RCC 7860 (cell line): ENCODE data around the gene EPHA6.
"Not testable (repeated sequence)": the region's sequence is repeated elsewhere in the genome, so short reads cannot be mapped to it uniquely, and the experiment has no call there.

Experiments
- DNase-seq: peaks from one replicate; pipeline ENCODE4 v3.0.0-alpha.2; 2015; ENCODE audit warnings: low spot score
- FAIRE-seq: peaks from 2 replicates; lab custom pipeline; 2012; peaks lifted over from hg19 to GRCh38; lab: Jason Lieb, UNC

Gene EPHA6

GRCh38 chr3:97264180-97264579 is 449.8 kb downstream of the EPHA6 start:
- DNase-seq (no peak), FAIRE-seq (no peak)

- no peak for FAIRE-seq
- DNase-seq = no peak
Observed at GRCh38 chr3:97265237-97266005, 451.0 kb downstream of the EPHA6 start.

- DNase-seq (no peak), FAIRE-seq (no peak)
Observed at GRCh38 chr3:97269202-97269601, 454.8 kb downstream of the EPHA6 start.

- not testable (repeated sequence) for DNase-seq, FAIRE-seq
Observed at GRCh38 chr3:97276879-97277550, 462.6 kb downstream of the EPHA6 start.

GRCh38 chr3:97277708-97278107 is 463.3 kb downstream of the EPHA6 start:
- FAIRE-seq = no peak
- DNase-seq = no peak

GRCh38 chr3:97278506-97278905 is 464.1 kb downstream of the EPHA6 start:
- DNase-seq (no peak), FAIRE-seq (no peak)

- DNase-seq (no peak), FAIRE-seq (no peak)
Observed at GRCh38 chr3:97291901-97292300, 477.5 kb downstream of the EPHA6 start.

- FAIRE-seq (no peak), DNase-seq (no peak)
Observed at GRCh38 chr3:97293596-97294131, 479.3 kb downstream of the EPHA6 start.

- no peak for DNase-seq
Observed at GRCh38 chr3:97297032-97297431, 482.6 kb downstream of the EPHA6 start.

GRCh38 chr3:97301114-97301513 is 486.7 kb downstream of the EPHA6 start:
- DNase-seq = no peak
- FAIRE-seq = no peak

More at GRCh38 chr3:97297032-97297431, 482.6 kb downstream of the EPHA6 start:
- FAIRE-seq = no peak

- DNase-seq (no peak), FAIRE-seq (no peak)
Observed at GRCh38 chr3:97306226-97306625, 491.8 kb downstream of the EPHA6 start.

- DNase-seq = no peak
- FAIRE-seq = no peak
Observed at GRCh38 chr3:97338375-97338774, 524.0 kb downstream of the EPHA6 start.

GRCh38 chr3:97340940-97341339 is 526.5 kb downstream of the EPHA6 start:
- no peak for FAIRE-seq
- DNase-seq = no peak

- FAIRE-seq (no peak), DNase-seq (no peak)
Observed at GRCh38 chr3:97347780-97348179, 533.4 kb downstream of the EPHA6 start.

- DNase-seq = no peak
- no peak for FAIRE-seq
Observed at GRCh38 chr3:97350971-97351370, 536.6 kb downstream of the EPHA6 start.

- DNase-seq (no peak), FAIRE-seq (no peak)
Observed at GRCh38 chr3:97353176-97353575, 538.8 kb downstream of the EPHA6 start.

- DNase-seq = no peak
- no peak for FAIRE-seq
Observed at GRCh38 chr3:97359977-97360376, 545.6 kb downstream of the EPHA6 start.

- DNase-seq (no peak), FAIRE-seq (no peak)
Observed at GRCh38 chr3:97360804-97361203, 546.4 kb downstream of the EPHA6 start.

GRCh38 chr3:97384583-97384982 is 570.2 kb downstream of the EPHA6 start:
- DNase-seq (no peak), FAIRE-seq (no peak)

GRCh38 chr3:97388774-97389173 is 574.4 kb downstream of the EPHA6 start:
- no peak for FAIRE-seq

GRCh38 chr3:97389936-97390335 is 575.5 kb downstream of the EPHA6 start:
- no peak for FAIRE-seq
- no peak for DNase-seq

More at GRCh38 chr3:97388774-97389173, 574.4 kb downstream of the EPHA6 start:
- DNase-seq = no peak

GRCh38 chr3:97391167-97391566 is 576.8 kb downstream of the EPHA6 start:
- no peak for DNase-seq

More at GRCh38 chr3:97391167-97391566, 576.8 kb downstream of the EPHA6 start:
- no peak for FAIRE-seq
